Measurements from ENCODE around the gene RADIL. TPM values are rescaled to one million over a fixed set of nuclear protein-coding genes. Genes with fewer than 3 reads are reported as not detected.

Gene RADIL
- total RNA-seq, 4 donors from 2014 or later = 1.5 to 2.6 (median 2.1) TPM

- intact Hi-C loops (cut with DNase I; ENCODE audit: low total_unique reads) = no loop called here
- 26% methylated on average over 15 to 39 of the region's 46 CpGs for WGBS, 2 donors
- H3K4me3 ChIP-seq (ENCODE audit: low read depth, poor library complexity, severe bottlenecking) = no peak within 1 kb of the TSS
- no peak for DNase-seq (ENCODE audit: low spot score in 2 of 2)
- no peak for TF ChIP-seq CTCF (IDR thresholded peaks at IDR 0.05)
- TF ChIP-seq POLR2A (IDR thresholded peaks at IDR 0.05) = no peak
Observed at GRCh38 chr7:4861673-4862072, 21.8 kb downstream of the RADIL start, which contains the start of gene PAPOLB. TSS of gene PAPOLB (minus strand) at chr7:4862030. CDS start at chr7:4861810, 220 bp downstream.

DNA sequence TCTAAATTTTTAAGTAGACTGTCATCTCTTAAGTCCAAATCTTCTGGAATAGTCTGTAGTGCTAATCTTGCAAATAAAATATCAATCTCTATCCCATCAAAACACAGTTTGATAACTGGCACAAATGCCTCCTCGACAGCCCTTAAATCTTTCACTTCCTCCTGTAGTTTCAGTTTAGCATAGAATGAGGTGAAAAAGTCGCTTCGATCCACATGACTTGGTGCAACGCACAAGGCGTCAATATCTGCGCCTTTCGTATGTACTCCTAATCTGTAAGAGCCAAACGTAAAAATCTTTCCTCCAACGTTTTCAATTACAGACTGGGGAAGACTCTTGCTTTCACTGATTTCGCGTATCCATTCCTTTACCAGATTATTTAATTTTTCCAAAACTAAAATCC lies 22.3 kb downstream of the RADIL start:
- 83 to 90% methylated on average over 11 of the region's 11 CpGs for WGBS, 2 donors
- DNase-seq (ENCODE audit: low spot score in 2 of 2) = no peak
- intact Hi-C loops (cut with DNase I; ENCODE audit: low total_unique reads) = no loop called here
- TF ChIP-seq CTCF (IDR thresholded peaks at IDR 0.05) (no peak), POLR2A (IDR thresholded peaks at IDR 0.05) (no peak)
- H3K4me3 ChIP-seq (ENCODE audit: low read depth, poor library complexity, severe bottlenecking) = no peak overlapping the region

- intact Hi-C loops (cut with DNase I; ENCODE audit: low total_unique reads) = no loop called here
- 82 to 84% methylated on average over 3 of the region's 3 CpGs for WGBS, 2 donors
- DNase-seq (ENCODE audit: low spot score in 2 of 2) = no peak
Observed at GRCh38 chr7:4857189-4857588, 26.3 kb downstream of the RADIL start.

GRCh38 chr7:4856336-4857057 lies 27.0 kb downstream of the RADIL start:
- intact Hi-C loops (cut with DNase I; ENCODE audit: low total_unique reads) = no loop called here
- no peak for TF ChIP-seq POLR2A (IDR thresholded peaks at IDR 0.05)
- no peak for TF ChIP-seq CTCF (IDR thresholded peaks at IDR 0.05)
- no peak for DNase-seq (ENCODE audit: low spot score in 2 of 2)
- H3K4me3 ChIP-seq (ENCODE audit: low read depth, poor library complexity, severe bottlenecking) = no peak overlapping the region
- 81 to 87% methylated on average over 10 of the region's 10 CpGs for WGBS, 2 donors

More at GRCh38 chr7:4857189-4857588, 26.3 kb downstream of the RADIL start:
- TF ChIP-seq CTCF (IDR thresholded peaks at IDR 0.05) (no peak), POLR2A (IDR thresholded peaks at IDR 0.05) (no peak)
- H3K4me3 ChIP-seq (ENCODE audit: low read depth, poor library complexity, severe bottlenecking) = no peak overlapping the region

DNA sequence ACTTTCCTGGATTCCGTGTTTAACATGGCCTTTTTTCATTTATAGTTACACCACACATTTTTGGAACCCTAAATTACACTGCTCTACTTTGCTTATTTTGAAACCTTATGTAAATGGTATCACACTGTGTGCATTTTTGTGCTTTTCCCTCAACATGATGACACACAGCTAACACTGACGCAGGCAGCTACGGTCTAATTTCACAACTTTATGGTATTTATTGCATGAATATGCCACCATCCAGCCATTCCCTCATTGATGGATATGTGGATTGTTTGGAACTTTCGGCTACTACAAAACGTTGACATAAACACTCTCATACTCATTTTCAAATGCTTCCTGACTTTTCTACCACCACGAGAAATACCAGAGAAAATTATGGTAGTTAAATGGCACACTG lies 28.6 kb downstream of the RADIL start:
- no peak for DNase-seq (ENCODE audit: low spot score in 2 of 2)
- intact Hi-C loops (cut with DNase I; ENCODE audit: low total_unique reads) = no loop called here
- no peak for TF ChIP-seq CTCF (IDR thresholded peaks at IDR 0.05)
- TF ChIP-seq POLR2A (IDR thresholded peaks at IDR 0.05) = no peak
- WGBS, 2 donors = 89 to 91% methylated on average over 6 of the region's 6 CpGs
- H3K4me3 ChIP-seq (ENCODE audit: low read depth, poor library complexity, severe bottlenecking) = no peak overlapping the region

Measured in lower leg skin (tissue), 4 donors.